ENCODE data around the gene AGFG2.

DNA sequence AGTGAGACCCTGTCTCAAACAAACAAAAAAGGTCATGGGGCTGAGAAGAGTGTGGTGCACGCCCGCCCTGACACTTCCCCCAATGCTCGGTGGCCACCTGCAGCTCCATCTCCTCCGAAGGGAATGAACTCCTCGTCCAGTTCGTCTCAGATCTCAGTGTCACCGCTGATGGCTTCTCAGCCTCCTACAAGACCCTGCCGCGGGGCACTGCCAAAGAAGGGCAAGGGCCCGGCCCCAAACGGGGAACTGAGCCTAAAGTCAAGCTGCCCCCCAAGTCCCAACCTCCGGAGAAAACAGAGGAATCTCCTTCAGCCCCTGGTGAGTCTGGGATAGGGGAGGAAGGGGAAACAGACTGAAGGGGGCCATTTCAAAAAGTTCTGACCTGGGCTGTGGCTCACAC, 67.3 kb downstream of the AGFG2 start:
- TF ChIP-seq POLR2A (IDR thresholded peaks at IDR 0.05) (no peak), POLR2AphosphoS5 (IDR thresholded peaks at IDR 0.05) (no peak)
- TF ChIP-seq, protein P1, sequence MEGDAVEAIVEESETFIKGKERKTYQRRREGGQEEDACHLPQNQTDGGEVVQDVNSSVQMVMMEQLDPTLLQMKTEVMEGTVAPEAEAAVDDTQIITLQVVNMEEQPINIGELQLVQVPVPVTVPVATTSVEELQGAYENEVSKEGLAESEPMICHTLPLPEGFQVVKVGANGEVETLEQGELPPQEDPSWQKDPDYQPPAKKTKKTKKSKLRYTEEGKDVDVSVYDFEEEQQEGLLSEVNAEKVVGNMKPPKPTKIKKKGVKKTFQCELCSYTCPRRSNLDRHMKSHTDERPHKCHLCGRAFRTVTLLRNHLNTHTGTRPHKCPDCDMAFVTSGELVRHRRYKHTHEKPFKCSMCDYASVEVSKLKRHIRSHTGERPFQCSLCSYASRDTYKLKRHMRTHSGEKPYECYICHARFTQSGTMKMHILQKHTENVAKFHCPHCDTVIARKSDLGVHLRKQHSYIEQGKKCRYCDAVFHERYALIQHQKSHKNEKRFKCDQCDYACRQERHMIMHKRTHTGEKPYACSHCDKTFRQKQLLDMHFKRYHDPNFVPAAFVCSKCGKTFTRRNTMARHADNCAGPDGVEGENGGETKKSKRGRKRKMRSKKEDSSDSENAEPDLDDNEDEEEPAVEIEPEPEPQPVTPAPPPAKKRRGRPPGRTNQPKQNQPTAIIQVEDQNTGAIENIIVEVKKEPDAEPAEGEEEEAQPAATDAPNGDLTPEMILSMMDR (IDR thresholded peaks at IDR 0.05), result no peak

All from stomach (tissue), 4 donors.